Natural killer cell (primary cell): ENCODE results near the gene AKAP13. TPM values are rescaled to one million over a fixed set of nuclear protein-coding genes. Genes with fewer than 3 reads are reported as not detected.

Experiments used
- ATAC-seq, 3 donors: fragments of 150-1000 bp in 2 of 3; fragments of 200-7000 bp in 1 of 3; cut with Tn5 transposase; 1 replicate in 1 of 3; 2 replicates in 2 of 3; pipeline ENCODE4 v1.10.0; 2021; ENCODE audit warnings: mild to moderate bottlenecking in 2 of 3, moderate library complexity in 2 of 3
- DNase-seq, 2 donors: peaks; one replicate each; pipeline versions ENCODE4 v3.0.0 to v3.0.0-alpha.2; 2013 to 2021; ENCODE audit warnings: mixed read lengths in 1 of 2
- H3K27ac ChIP-seq: one replicate; pipeline ENCODE4 v1.5.1; 2013; ENCODE audit warnings: mild to moderate bottlenecking, low read length
- H3K27me3 ChIP-seq: one replicate; pipeline ENCODE4 v1.6.1; 2013; ENCODE audit warnings: low read length; ENCODE audit not compliant: control insufficient read depth, insufficient read depth
- H3K36me3 ChIP-seq: one replicate; pipeline ENCODE4 v1.6.1; 2013; ENCODE audit warnings: low read length; ENCODE audit not compliant: control insufficient read depth, insufficient read depth
- H3K4me1 ChIP-seq: one replicate; pipeline ENCODE4 v1.6.1; 2013; ENCODE audit warnings: low read length; ENCODE audit not compliant: control insufficient read depth, insufficient read depth
- H3K4me3 ChIP-seq: one replicate; pipeline ENCODE4 v1.5.1; 2013; ENCODE audit warnings: low read length
- H3K9me3 ChIP-seq: one replicate; pipeline ENCODE4 v1.6.1; 2013; ENCODE audit warnings: low read length; ENCODE audit not compliant: control insufficient read depth, insufficient read depth
- H3K27ac Mint-ChIP-seq, 2 donors: one replicate each; pipeline ENCODE4 v1.8.0; 2022; ENCODE audit warnings: mild to moderate bottlenecking in 2 of 2, mixed read lengths in 2 of 2, moderate library complexity in 1 of 2
- H3K27me3 Mint-ChIP-seq, 2 donors: one replicate each; pipeline ENCODE4 v1.8.0; 2022; ENCODE audit warnings: low read depth in 2 of 2, mixed read lengths in 2 of 2
- H3K36me3 Mint-ChIP-seq: one replicate; pipeline ENCODE4 v1.8.0; 2022; ENCODE audit warnings: mixed read lengths
- H3K4me1 Mint-ChIP-seq, 2 donors: one replicate each; pipeline ENCODE4 v1.8.0; 2022; ENCODE audit warnings: mixed read lengths in 2 of 2
- H3K4me3 Mint-ChIP-seq: one replicate; pipeline ENCODE4 v1.8.0; 2022; ENCODE audit warnings: mild to moderate bottlenecking, moderate library complexity, mixed read lengths
- H3K9me3 Mint-ChIP-seq, 2 donors: one replicate each; pipeline ENCODE4 v1.8.0; 2022; ENCODE audit warnings: mixed read lengths in 2 of 2
- WGBS: methylation state at CpG from one replicate; pipeline ENCODE4 v1.1.7; 2013; ENCODE audit warnings: missing lambda C conversion rate; ENCODE audit not compliant: insufficient coverage; 5-methylcytosine and 5-hydroxymethylcytosine counted together
- intact Hi-C: fragments of 100-400 bp; cut with micrococcal nuclease; formaldehyde crosslinking; loops from one replicate; pipeline ENCODE4 v1.14.2; 2022
- total RNA-seq, 4 donors: library from RNA; stranded (reverse); fragments of 120-200 nt in 1 of 4; gene quantifications; one replicate each; pipeline versions ENCODE4 v1.2.3 to v1.2.4, GENCODE V29; 2013 to 2022
- TF ChIP-seq, protein P1 (sequence below): fragments of 200-600 bp; IDR thresholded peaks from one replicate; pipeline ENCODE4 v1.8.0; 2022; ENCODE audit warnings: antibody characterized with exemption

Gene AKAP13
- total RNA-seq, 3 donors from 2014 or later (not counting 1 experiment from before 2014, with no cell fraction given), result 573 to 661 (median 647) TPM

DNA sequence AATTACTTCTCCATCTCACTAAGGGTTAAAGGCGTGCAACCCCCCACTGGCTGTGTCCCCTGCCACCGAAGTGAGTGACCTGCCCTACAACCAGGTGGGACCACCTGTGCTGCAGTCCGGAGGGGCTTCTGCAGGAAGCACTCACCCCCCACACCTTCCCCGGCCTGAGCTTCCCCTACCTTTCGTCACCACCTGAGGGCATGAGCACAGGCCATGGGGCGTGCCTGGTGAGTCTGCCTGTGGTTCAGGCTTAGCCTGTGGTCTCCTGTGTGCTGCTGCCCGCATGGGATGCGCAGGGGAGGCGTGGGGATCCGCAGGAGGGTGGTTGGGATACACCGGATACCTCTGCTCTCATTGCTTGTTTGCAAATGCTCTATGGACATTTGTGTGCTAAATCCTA is 368.3 kb downstream of the AKAP13 start:
- Mint-ChIP-seq H3K4me1 (peaks cover 21 to 38% of the 10 kb centered on the region in 2 donors), H3K27ac (peak overlapping the region; percentile 58 to 72), H3K27me3 (no peaks in the 10 kb centered on the region), H3K4me3 (no peak overlapping the region), H3K9me3 (no peaks in the 10 kb centered on the region), H3K36me3 (no peaks in the 10 kb centered on the region)
- Histone ChIP-seq H3K27ac (no peak overlapping the region), H3K9me3 (no peaks in the 10 kb centered on the region), H3K4me3 (no peak overlapping the region), H3K36me3 (peaks cover 55% of the 10 kb centered on the region), H3K27me3 (no peaks in the 10 kb centered on the region), H3K4me1 (peaks cover 12% of the 10 kb centered on the region)
- intact Hi-C loops, result no loop called here
- no peak for DNase-seq
- peak in 2 of 3 donors; percentile 20 to 26 for ATAC-seq
- WGBS, result 90% methylated on average over 11 of the region's 11 CpGs
- TF ChIP-seq, protein P1, sequence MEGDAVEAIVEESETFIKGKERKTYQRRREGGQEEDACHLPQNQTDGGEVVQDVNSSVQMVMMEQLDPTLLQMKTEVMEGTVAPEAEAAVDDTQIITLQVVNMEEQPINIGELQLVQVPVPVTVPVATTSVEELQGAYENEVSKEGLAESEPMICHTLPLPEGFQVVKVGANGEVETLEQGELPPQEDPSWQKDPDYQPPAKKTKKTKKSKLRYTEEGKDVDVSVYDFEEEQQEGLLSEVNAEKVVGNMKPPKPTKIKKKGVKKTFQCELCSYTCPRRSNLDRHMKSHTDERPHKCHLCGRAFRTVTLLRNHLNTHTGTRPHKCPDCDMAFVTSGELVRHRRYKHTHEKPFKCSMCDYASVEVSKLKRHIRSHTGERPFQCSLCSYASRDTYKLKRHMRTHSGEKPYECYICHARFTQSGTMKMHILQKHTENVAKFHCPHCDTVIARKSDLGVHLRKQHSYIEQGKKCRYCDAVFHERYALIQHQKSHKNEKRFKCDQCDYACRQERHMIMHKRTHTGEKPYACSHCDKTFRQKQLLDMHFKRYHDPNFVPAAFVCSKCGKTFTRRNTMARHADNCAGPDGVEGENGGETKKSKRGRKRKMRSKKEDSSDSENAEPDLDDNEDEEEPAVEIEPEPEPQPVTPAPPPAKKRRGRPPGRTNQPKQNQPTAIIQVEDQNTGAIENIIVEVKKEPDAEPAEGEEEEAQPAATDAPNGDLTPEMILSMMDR, result no peak

DNA sequence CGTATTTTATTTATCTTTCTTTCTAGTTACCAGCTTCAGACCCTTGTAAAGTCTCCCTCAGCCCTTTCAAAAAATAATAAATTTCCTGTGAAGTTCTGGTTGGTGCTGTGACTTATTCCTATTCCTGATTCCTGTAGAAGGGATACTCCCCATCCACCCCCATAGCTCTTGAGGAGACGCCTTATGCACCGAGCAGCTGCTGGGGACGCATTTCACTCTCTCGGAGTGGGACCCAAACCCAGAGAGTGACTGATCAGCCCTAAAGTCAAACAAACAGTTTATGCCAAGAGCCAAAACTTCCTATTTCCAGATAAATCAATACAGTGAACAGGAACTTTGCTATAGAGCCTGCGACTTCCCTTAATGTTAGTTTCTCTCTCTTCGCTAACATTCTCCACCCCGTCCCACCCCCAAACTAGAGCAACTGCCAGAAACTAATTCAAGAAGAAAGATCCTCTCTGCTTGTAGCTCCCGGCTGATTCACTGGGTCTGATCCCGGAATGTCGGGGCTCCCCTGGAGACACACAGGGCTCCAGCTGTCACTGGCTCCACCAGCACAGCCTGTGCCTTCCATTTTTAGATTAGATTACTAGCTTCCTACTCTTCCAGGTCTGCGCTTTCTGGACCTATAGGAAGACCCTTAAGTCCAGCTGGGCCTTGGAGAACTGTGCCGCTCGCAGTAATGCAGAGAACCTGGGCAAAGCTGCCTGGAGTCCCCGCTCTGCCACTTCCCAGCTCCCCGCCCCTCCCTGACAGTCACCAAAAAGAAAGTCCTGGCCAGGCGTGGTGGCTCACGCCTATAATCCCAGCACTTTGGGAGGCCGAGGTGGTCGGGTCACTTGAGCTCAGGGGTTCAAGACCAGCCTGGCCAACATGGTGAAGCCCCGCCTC is 369.1 kb downstream of the AKAP13 start:
- Histone ChIP-seq H3K36me3 (peaks cover 47% of the 10 kb centered on the region), H3K27ac (no peak overlapping the region), H3K4me1 (peaks cover 12% of the 10 kb centered on the region), H3K9me3 (no peaks in the 10 kb centered on the region), H3K4me3 (no peak overlapping the region), H3K27me3 (no peaks in the 10 kb centered on the region)
- no peaks in the 10 kb centered on the region for H3K9me3 Mint-ChIP-seq
- H3K4me1 Mint-ChIP-seq, result peaks cover 20 to 38% of the 10 kb centered on the region in 2 donors
- TF ChIP-seq, protein P1, result no peak
- intact Hi-C loops, result no loop called here
- H3K27me3 Mint-ChIP-seq, result no peaks in the 10 kb centered on the region
- no peak for ATAC-seq
- DNase-seq, result no peak
- H3K27ac Mint-ChIP-seq, result peak overlapping the region; percentile 59 to 72
- WGBS, result 95% methylated on average over 21 of the region's 21 CpGs
- H3K36me3 Mint-ChIP-seq, result no peaks in the 10 kb centered on the region
- peak overlapping the region; percentile 40 for H3K4me3 Mint-ChIP-seq

DNA sequence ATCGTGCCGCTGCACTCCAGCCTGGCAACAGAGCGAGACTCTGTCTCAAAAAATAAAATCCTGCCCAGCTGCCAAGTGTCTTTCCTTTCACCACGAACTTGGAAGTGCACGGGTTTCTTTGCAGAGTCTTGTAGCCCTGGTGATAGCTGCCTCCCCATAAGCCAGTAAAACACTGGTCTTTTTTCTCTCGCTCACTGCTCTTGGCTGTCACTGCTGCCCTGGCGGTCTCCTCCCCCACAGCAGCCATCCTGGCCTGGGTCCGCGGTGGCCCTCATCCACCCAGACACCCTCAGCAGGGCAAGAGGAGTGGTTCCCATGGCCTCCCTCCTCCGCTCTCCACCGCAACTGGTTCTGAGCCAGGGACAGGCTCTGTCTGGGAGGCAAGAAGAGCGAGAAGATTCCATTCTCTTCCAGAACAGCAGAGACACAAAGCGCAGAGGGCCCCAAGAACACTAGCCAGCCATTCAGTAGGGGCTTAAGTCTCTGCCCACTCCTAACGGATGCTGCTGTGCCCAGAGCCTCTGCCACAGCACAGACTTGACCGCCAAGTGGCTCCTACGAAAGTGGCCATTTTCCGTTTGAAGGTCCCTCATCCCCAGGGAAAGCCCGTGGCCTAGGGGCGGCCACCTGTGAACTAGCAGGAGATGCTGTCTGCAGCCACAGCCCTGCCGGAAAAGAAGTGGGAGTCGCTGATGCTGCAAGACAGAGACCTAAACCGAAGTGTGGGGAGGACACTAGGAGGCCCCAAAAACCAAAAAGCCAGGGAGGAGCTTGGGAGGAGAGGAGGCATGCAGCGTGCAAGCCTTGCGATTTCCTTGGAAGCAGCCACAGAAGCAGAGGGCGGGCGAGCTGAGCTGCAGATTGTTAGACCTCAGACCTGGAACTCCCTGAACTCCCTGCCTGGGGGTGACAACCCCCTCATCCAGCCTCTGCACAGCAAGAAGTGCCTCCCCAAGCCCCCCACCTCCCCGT is 370.2 kb downstream of the AKAP13 start:
- TF ChIP-seq, protein P1, result no peak
- DNase-seq, result no peak
- no peak overlapping the region for H3K4me3 ChIP-seq
- H3K4me1 ChIP-seq, result peaks cover 12% of the 10 kb centered on the region
- no peak overlapping the region for H3K4me3 Mint-ChIP-seq
- H3K27ac Mint-ChIP-seq, result peak overlapping the region; percentile 59 to 73
- no peaks in the 10 kb centered on the region for H3K27me3 ChIP-seq
- WGBS, result 77% methylated on average over 27 of the region's 27 CpGs
- H3K36me3 Mint-ChIP-seq, result no peaks in the 10 kb centered on the region
- peak in 1 of 3 donors; percentile 13 for ATAC-seq
- H3K36me3 ChIP-seq, result peaks cover 36% of the 10 kb centered on the region
- no peaks in the 10 kb centered on the region for H3K27me3 Mint-ChIP-seq
- intact Hi-C loops, result no loop called here
- no peaks in the 10 kb centered on the region for H3K9me3 ChIP-seq
- peaks cover 20 to 38% of the 10 kb centered on the region in 2 donors for H3K4me1 Mint-ChIP-seq
- H3K27ac ChIP-seq, result no peak overlapping the region
- H3K9me3 Mint-ChIP-seq, result no peaks in the 10 kb centered on the region
